Astrocyte of the spinal cord (primary cell): Measurements from ENCODE around the gene COL28A1.

Source experiments
- DNase-seq: peaks from one replicate; pipeline ENCODE4 v3.0.0; 2011; ENCODE audit warnings: low read depth, low spot score
- H3K4me3 ChIP-seq: 2 replicates; pipeline ENCODE4 v1.5.1; 2011; ENCODE audit warnings: low read depth, mild to moderate bottlenecking, low read length, moderate library complexity
- CTCF ChIP-seq: IDR thresholded peaks from 2 replicates; pipeline ENCODE4 v1.5.1; 2012; ENCODE audit warnings: low read depth, mild to moderate bottlenecking, low read length, inconsistent platforms
- in situ Hi-C: cut with HindIII; loops from 2 replicates; pipeline ENCODE4 v1.10.0; 2017; ENCODE audit warnings: low sequenced_read_pairs

Gene COL28A1

GRCh38 chr7:7385421-7385820 is 150.3 kb downstream of the COL28A1 start:
- H3K4me3 ChIP-seq = no peak overlapping the region
- no peak for TF ChIP-seq CTCF
- DNase-seq = no peak
- in situ Hi-C loops = no loop called here

DNA sequence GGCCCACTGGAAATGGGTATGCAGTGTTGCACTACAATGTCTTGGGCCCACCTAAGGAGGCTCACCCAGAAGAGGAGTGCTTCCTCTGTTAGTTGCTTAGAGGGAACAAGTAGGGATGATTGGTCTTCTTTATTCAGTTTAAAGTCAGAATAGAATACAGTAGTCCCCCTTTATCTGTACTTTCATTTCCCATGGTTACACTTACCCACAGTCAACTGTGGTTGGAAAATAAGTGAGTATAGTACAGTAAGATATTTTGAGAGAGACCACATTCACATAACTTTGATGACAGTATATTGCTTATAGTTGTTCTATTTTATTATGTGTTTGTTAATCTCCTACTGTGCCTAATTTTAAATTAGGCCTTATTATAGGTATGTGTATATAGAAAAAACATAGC is 151.4 kb downstream of the COL28A1 start:
- in situ Hi-C loops = no loop called here
- no peak for DNase-seq
- TF ChIP-seq CTCF = no peak
- no peak overlapping the region for H3K4me3 ChIP-seq

DNA sequence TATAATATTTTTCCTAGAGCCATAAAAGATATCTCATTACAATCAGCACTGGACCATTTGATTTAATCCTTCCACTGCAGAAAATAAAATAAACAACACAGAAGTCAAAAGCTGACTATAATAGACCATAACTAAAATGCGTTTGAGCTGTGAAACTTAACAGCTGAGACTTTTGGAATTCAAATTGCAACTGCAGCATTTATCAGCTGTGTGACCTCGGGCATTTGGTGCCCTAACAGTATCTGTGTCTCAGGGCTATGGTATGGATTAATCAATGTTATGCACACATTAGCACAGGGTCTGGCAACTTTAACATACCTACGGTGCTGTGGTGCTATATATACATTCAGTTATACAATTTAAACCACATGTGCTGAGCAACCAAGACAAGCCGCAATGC is 160.1 kb downstream of the COL28A1 start:
- DNase-seq = no peak
- no peak for TF ChIP-seq CTCF
- no peak overlapping the region for H3K4me3 ChIP-seq
- in situ Hi-C loops = no loop called here

DNA sequence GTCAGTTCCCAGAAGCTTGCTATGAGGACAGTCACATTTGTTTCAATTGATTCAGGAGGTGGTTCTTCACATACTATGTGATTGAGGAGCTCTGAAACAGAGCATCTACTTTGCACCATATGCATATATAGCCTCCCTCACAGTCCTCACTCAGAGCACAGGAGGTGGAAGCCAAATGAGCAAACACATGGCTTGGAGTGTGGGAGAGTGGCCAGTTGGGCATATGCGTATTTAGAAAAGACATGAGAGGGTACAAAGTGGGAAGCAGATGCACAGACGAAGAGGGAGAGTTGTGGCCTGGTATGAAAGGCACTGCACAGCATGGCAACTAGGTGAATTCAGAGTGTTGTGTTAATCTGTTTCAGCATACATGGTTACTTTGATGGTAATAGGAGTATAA is 165.6 kb downstream of the COL28A1 start:
- in situ Hi-C loops = no loop called here
- no peak for TF ChIP-seq CTCF
- H3K4me3 ChIP-seq = no peak overlapping the region
- DNase-seq = no peak

DNA sequence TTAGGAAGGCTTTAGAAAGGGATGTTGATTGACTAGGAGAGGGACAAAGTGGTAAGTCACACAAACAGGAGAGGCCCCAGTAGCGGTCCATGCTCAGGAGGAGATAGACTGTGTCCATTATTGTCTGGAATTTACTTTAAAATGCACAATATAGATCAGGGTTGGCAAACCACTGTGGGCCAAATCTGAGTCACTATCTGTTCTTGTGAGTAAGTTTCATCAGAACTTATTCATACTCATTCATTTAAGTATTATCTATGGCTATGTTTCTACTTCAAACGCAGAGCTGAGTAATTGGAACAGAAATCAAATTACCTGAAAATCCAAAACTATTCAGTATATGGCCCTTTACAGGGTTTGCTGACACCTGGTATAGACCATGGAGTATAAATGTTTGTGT is 166.5 kb downstream of the COL28A1 start:
- H3K4me3 ChIP-seq = no peak overlapping the region
- no peak for TF ChIP-seq CTCF
- DNase-seq = no peak
- in situ Hi-C loops = no loop called here

GRCh38 chr7:7354674-7355073 is 181.0 kb downstream of the COL28A1 start:
- in situ Hi-C loops = no loop called here
- DNase-seq = no peak
- no peak overlapping the region for H3K4me3 ChIP-seq
- TF ChIP-seq CTCF = no peak

DNA sequence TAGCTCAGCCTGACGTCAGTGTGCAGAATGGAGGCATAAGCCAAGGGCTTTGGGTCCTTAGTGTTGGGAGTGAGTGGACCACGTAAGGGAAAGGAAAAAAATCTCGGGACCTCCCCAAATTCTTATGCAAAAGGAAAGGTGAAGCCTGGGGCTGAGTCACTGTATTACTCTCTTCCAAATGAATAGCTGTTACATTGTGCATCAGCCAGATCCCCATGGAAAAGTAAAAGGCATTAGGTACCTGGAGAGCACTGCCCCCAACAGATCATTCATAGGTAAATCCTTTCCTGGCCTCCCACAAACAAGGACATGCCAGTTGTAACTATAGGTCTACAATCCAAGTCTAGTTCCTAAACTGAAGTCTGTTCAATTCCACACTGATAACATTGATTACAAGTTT is 182.8 kb downstream of the COL28A1 start:
- DNase-seq = no peak
- no peak for TF ChIP-seq CTCF
- H3K4me3 ChIP-seq = no peak overlapping the region
- in situ Hi-C loops = no loop called here
